ENCODE results near the gene FAM151A.

GRCh38 chr1:54604572-54605370 is 18.6 kb downstream of the FAM151A start:
- TF ChIP-seq CTCF (IDR thresholded peaks at IDR 0.05; ENCODE audit: poor library complexity) (no peak), EZH2 (IDR thresholded peaks at IDR 0.05; ENCODE audit: borderline replicate concordance) (no peak)
